GM12878 (cell line): ENCODE measurements around the gene FANCF. TPM values are rescaled to one million over a fixed set of nuclear protein-coding genes. Genes with fewer than 3 reads are reported as not detected.

Experiments used
- ATAC-seq: fragments of 200-7000 bp; cut with Tn5 transposase; 3 replicates; pipeline ENCODE4 v1.9.1; 2020; ENCODE audit warnings: mild to moderate bottlenecking, moderate library complexity
- BruUV-seq: library from RNA; stranded (reverse); fragments of 400-500 nt; replicated peaks from 2 replicates; lab custom pipeline; 2021; lab: Mats Ljungman, UMichigan
- CTCF ChIA-PET: fragments of 300-600 bp; sonication (Branson Sonifier 250); formaldehyde crosslinking; extraction: SDS; loops from one replicate; lab custom pipeline; 2021; ENCODE audit warnings: inconsistent platforms; lab: Yijun Ruan, JAX
- POLR2A ChIA-PET: fragments of 350-600 bp; formaldehyde crosslinking; extraction: SDS; loops from one replicate; lab custom pipeline; 2021; ENCODE audit warnings: inconsistent platforms; lab: Charles Lee
- RAD21 ChIA-PET: fragments of 300-600 bp; sonication (Branson Sonifier 250); formaldehyde crosslinking; loops from one replicate; lab custom pipeline; 2023; ENCODE audit warnings: antibody characterized with exemption; ENCODE audit not compliant: unreplicated experiment; lab: Charles Lee
- SMC1A ChIA-PET: fragments of 300-600 bp; sonication (Branson Sonifier 250); formaldehyde crosslinking; loops from one replicate; lab custom pipeline; 2023; ENCODE audit not compliant: unreplicated experiment, uncharacterized antibody; lab: Charles Lee
- DNase-seq: peaks from one replicate; pipeline ENCODE4 v3.0.0-alpha.2; 2011; ENCODE audit warnings: low read depth, low spot score
- FAIRE-seq: peaks from 3 replicates; lab custom pipeline; 2011; peaks lifted over from hg19 to GRCh38; lab: Jason Lieb, UNC
- H2AFZ ChIP-seq: 2 replicates; pipeline ENCODE4 v1.6.0; 2011; ENCODE audit warnings: low read depth, low read length, control low read depth; ENCODE audit not compliant: control insufficient read depth
- H3K27ac ChIP-seq: 2 replicates; pipeline ENCODE4 v1.5.1; 2011; ENCODE audit warnings: control low read depth; ENCODE audit not compliant: control insufficient read depth, insufficient read depth
- H3K27me3 ChIP-seq, 2 experiments: replicated peaks in 1 of 2; 2 replicates each; pipeline versions ENCODE4 v1.6.0 to v1.6.1; 2011; ENCODE audit warnings: low read length in 1 of 2; ENCODE audit not compliant: control insufficient read depth in 2 of 2, insufficient read depth in 2 of 2
- H3K36me3 ChIP-seq, 2 experiments: 2 replicates each; pipeline ENCODE4 v1.5.1; 2011; ENCODE audit warnings: low read length in 1 of 2; ENCODE audit not compliant: control insufficient read depth in 2 of 2, insufficient read depth in 2 of 2
- H3K4me1 ChIP-seq: 2 replicates; pipeline ENCODE4 v1.6.1; 2011; ENCODE audit warnings: mild to moderate bottlenecking, low read length, moderate library complexity, mixed read lengths; ENCODE audit not compliant: control insufficient read depth, insufficient read depth
- H3K4me2 ChIP-seq: 2 replicates; pipeline ENCODE4 v1.6.0; 2011; ENCODE audit warnings: control low read depth; ENCODE audit not compliant: control insufficient read depth, insufficient read depth
- H3K4me3 ChIP-seq: fragments of 200-600 bp; sonication (generic); 2 replicates; pipeline ENCODE4 v1.5.1; 2016
- H3K79me2 ChIP-seq: 2 replicates; pipeline ENCODE4 v1.6.0; 2011; ENCODE audit warnings: low read length; ENCODE audit not compliant: control insufficient read depth, insufficient read depth
- H3K9ac ChIP-seq: 2 replicates; pipeline ENCODE4 v1.8.0; 2011; ENCODE audit warnings: low read length, control low read depth, mixed read lengths; ENCODE audit not compliant: control insufficient read depth, insufficient read depth
- H3K9me3 ChIP-seq: replicated peaks from 3 replicates; pipeline ENCODE4 v1.5.1; 2011; ENCODE audit warnings: mild to moderate bottlenecking, low read length; ENCODE audit not compliant: control insufficient read depth, insufficient read depth
- H4K20me1 ChIP-seq: 2 replicates; pipeline ENCODE4 v1.6.0; 2011; ENCODE audit not compliant: control insufficient read depth, insufficient read depth
- MLLT1 ChIP-seq: fragments of 450-650 bp; IDR thresholded peaks from 2 replicates; pipeline ENCODE4 v1.6.1; 2016; ENCODE audit warnings: mild to moderate bottlenecking
- USF1 ChIP-seq: IDR thresholded peaks from 2 replicates; pipeline ENCODE4 v1.6.1; 2011; ENCODE audit warnings: borderline replicate concordance, low read depth, mild to moderate bottlenecking, moderate library complexity, mixed read lengths, low read length; ENCODE audit not compliant: insufficient read depth; ENCODE audit errors: extremely low read length
- in situ Hi-C: fragments of 300-500 bp; cut with MboI; formaldehyde crosslinking; loops from 9 replicates; pipeline ENCODE4 v1.14.3; 2018; ENCODE audit warnings: mixed read lengths
- intact Hi-C: fragments of 100-400 bp; cut with micrococcal nuclease; formaldehyde crosslinking; loops from one replicate; pipeline ENCODE4 v1.14.2; 2022; ENCODE audit not compliant: unreplicated experiment
- polyA plus RNA-seq, 11 experiments: library from polyadenylated mRNA; depleted of rRNA in 4 of 11; unstranded in 6 of 11; stranded (reverse) in 5 of 11; fragments of >200 nt; fragmentation: Nextera tagmentation in 4 of 11; fragmentation: Illumina TruSeq in 1 of 11; extraction: Ambion mirVana in 4 of 11; extraction: Trizol in 1 of 11; gene quantifications; 1 replicate in 1 of 11; 2 replicates in 10 of 11; pipeline versions ENCODE4 v1.2.1 to v1.2.3, GENCODE V29; 2011 to 2016; ENCODE audit warnings: inconsistent platforms in 2 of 11, missing spikeins in 2 of 11, low read depth in 1 of 11
- total RNA-seq, 4 experiments: library from RNA; depleted of rRNA in 3 of 4; stranded (reverse); fragments of >200 nt in 3 of 4; fragmentation: Illumina TruSeq in 1 of 4; extraction: Trizol in 1 of 4; gene quantifications; 2 replicates each; pipeline versions ENCODE4 v1.2.1 to v1.2.3, GENCODE V29; 2013 to 2021

The FANCF gene
- total and polyA plus RNA-seq, 10 of the 15 experiments (the other 5 are each of a cell fraction or from before 2014, with no cell fraction given) = 1.6 to 19.9 (median 12.2) TPM

DNA sequence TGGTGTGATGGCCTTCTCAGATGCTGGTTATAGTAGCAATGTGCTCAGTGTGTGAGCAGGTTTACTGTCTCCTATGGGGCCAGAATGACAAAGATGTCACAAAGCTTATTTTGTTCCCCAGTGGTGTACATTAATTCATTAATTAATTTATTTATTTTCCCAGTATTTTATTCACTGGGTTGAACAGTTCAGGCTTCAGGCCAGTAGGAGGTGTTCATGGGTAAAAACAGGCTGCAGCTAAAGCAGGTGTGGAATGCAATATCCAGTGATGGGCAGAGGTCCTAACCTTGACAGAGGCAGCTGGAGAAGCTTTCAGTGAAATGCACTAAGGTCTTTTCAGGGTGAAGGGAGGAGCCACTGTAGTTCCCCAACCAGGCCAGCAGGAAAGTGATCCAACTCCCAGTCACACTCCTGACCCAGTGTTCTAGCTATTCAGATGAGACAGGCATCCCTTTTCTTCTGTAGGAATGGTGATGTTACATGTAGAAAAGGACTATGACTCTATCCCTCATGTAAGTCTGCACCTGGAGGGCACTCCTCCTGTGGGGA, 7.8 kb upstream of the FANCF start:
- ATAC-seq = peak; percentile 31; the same call in 2 of the 3 replicates
- H3K4me2 ChIP-seq = no peak overlapping the region
- no peak for FAIRE-seq
- H4K20me1 ChIP-seq = no peaks in the 10 kb centered on the region
- SMC1A ChIA-PET = interaction anchor here (0.9 to 3.1 kb wide), 7 partner anchors 23 to 160 kb away, joined by 3 to 14 read pairs (median 3); no protein-coding TSS in a partner anchor
- no peak overlapping the region for H3K9ac ChIP-seq
- no peaks in the 10 kb centered on the region for H3K79me2 ChIP-seq
- no peaks in the 10 kb centered on the region for H3K36me3 ChIP-seq
- H3K27ac ChIP-seq = no peak overlapping the region
- no peak overlapping the region for H3K4me3 ChIP-seq
- POLR2A ChIA-PET = interaction anchor here (0.6 kb wide), 1 partner anchor 106 kb away, joined by 5 read pairs; no protein-coding TSS in a partner anchor
- no peak for TF ChIP-seq USF1
- no peak for TF ChIP-seq MLLT1
- in situ Hi-C loops = no loop called here
- DNase-seq = no peak
- H3K4me1 ChIP-seq = no peaks in the 10 kb centered on the region
- no peak overlapping the region for H2AFZ ChIP-seq
- H3K9me3 ChIP-seq = no peaks in the 10 kb centered on the region
- no peaks in the 10 kb centered on the region for H3K27me3 ChIP-seq
- CTCF ChIA-PET = interaction anchor here (0.7 to 2.3 kb wide), 8 partner anchors 9 to 154 kb away, joined by 3 to 9 read pairs (median 4); partner anchors contain the start of gene GAS2
- RAD21 ChIA-PET = interaction anchor here (0.6 to 1.2 kb wide), 3 partner anchors 12 to 98 kb away, joined by 3 read pairs; no protein-coding TSS in a partner anchor
- intact Hi-C loops = no loop called here
- no TSS peak for BruUV-seq
